HEK293 (cell line): ENCODE data around the gene SNX5.

Experiments used
- CTCF ChIA-PET: fragments of 350-600 bp; formaldehyde crosslinking; extraction: SDS; loops from one replicate; lab custom pipeline; 2021; ENCODE audit warnings: antibody characterized with exemption; lab: Yijun Ruan, JAX
- POLR2A ChIA-PET: fragments of 300-600 bp; formaldehyde crosslinking; extraction: SDS; loops from one replicate; lab custom pipeline; 2020; ENCODE audit warnings: antibody characterized with exemption, inconsistent platforms; lab: Yijun Ruan, JAX
- H3K27ac ChIP-seq: fragments of 200-500 bp; sonication (Bioruptor generic); 2 replicates; pipeline ENCODE4 v1.5.1; 2014; ENCODE audit warnings: low read depth, low read length, control low read depth, inconsistent platforms; ENCODE audit errors: extremely low read depth
- H3K36me3 ChIP-seq, 2 experiments: fragments of 200-500 bp in 1 of 2; sonication (Bioruptor generic) in 1 of 2; 1 replicate in 1 of 2; 2 replicates in 1 of 2; pipeline ENCODE4 v1.5.1; 2014 to 2017; ENCODE audit warnings: inconsistent platforms in 2 of 2, low read length in 2 of 2; ENCODE audit not compliant: control insufficient read depth in 2 of 2, insufficient read depth in 1 of 2
- H3K4me1 ChIP-seq: fragments of 200-500 bp; sonication (Bioruptor generic); 2 replicates; pipeline ENCODE4 v1.5.1; 2014; ENCODE audit warnings: mild to moderate bottlenecking, low read length, inconsistent platforms; ENCODE audit not compliant: control insufficient read depth, insufficient read depth
- H3K4me3 ChIP-seq: 2 replicates; pipeline ENCODE4 v1.5.1; 2011; ENCODE audit warnings: low read depth, mild to moderate bottlenecking, control low read depth, low read length, moderate library complexity
- H3K9me3 ChIP-seq: fragments of 200-500 bp; sonication (Bioruptor generic); 2 replicates; pipeline ENCODE4 v1.5.1; 2014; ENCODE audit warnings: low read depth, low read length, inconsistent platforms; ENCODE audit not compliant: control insufficient read depth, insufficient read depth
- HOXC10 ChIP-seq: sonication (generic); formaldehyde crosslinking; IDR thresholded peaks from 2 replicates; pipeline ENCODE4 v1.8.1; 2023; ENCODE audit warnings: mild to moderate bottlenecking, missing genetic modification reagents
- ZNF248 ChIP-seq: fragments of 450-650 bp; formaldehyde crosslinking; IDR thresholded peaks from 2 replicates; pipeline ENCODE4 v1.5.1; 2017; ENCODE audit warnings: missing biosample characterization, missing genetic modification characterization
- ZNF394 ChIP-seq: fragments of 450-650 bp; formaldehyde crosslinking; IDR thresholded peaks from 2 replicates; pipeline ENCODE4 v1.5.1; 2016; ENCODE audit warnings: missing biosample characterization, missing genetic modification characterization, mild to moderate bottlenecking, moderate library complexity, borderline replicate concordance
- ZNF513 ChIP-seq: fragments of 450-650 bp; IDR thresholded peaks from 2 replicates; pipeline ENCODE4 v1.5.1; 2018; ENCODE audit warnings: missing biosample characterization, missing genetic modification characterization
- ZNF585B ChIP-seq: fragments of 450-650 bp; formaldehyde crosslinking; IDR thresholded peaks from 2 replicates; pipeline ENCODE4 v1.5.1; 2016; ENCODE audit warnings: missing biosample characterization, missing genetic modification characterization
- ZNF621 ChIP-seq: fragments of 450-650 bp; formaldehyde crosslinking; IDR thresholded peaks from 2 replicates; pipeline ENCODE4 v1.5.1; 2017; ENCODE audit warnings: missing biosample characterization, missing genetic modification characterization
- ZNF645 ChIP-seq: fragments of 450-650 bp; formaldehyde crosslinking; IDR thresholded peaks from 2 replicates; pipeline ENCODE4; 2016; ENCODE audit warnings: missing biosample characterization, missing genetic modification characterization
- ZNF654 ChIP-seq: fragments of 450-650 bp; formaldehyde crosslinking; IDR thresholded peaks from 2 replicates; pipeline ENCODE4 v1.5.1; 2016; ENCODE audit warnings: low read depth, missing biosample characterization, missing genetic modification characterization
- ZNF658 ChIP-seq: fragments of 450-650 bp; formaldehyde crosslinking; IDR thresholded peaks from 2 replicates; pipeline ENCODE4; 2016; ENCODE audit warnings: missing biosample characterization, missing genetic modification characterization
- ZSCAN16 ChIP-seq: fragments of 450-650 bp; formaldehyde crosslinking; IDR thresholded peaks from 2 replicates; pipeline ENCODE4 v1.5.1; 2016; ENCODE audit warnings: missing biosample characterization, missing genetic modification characterization
- ZSCAN30 ChIP-seq: fragments of 450-650 bp; IDR thresholded peaks from 2 replicates; pipeline ENCODE4 v1.5.1; 2018; ENCODE audit warnings: missing biosample characterization, mild to moderate bottlenecking, missing genetic modification characterization, moderate library complexity
- ZSCAN5A ChIP-seq: fragments of 450-650 bp; formaldehyde crosslinking; IDR thresholded peaks from 2 replicates; pipeline ENCODE4 v1.5.1; 2016; ENCODE audit warnings: missing biosample characterization, missing genetic modification characterization
- TF ChIP-seq, protein P1 (sequence below): fragments of 450-650 bp; formaldehyde crosslinking; IDR thresholded peaks from 2 replicates; pipeline ENCODE4 v1.5.1; 2017; ENCODE audit warnings: missing biosample characterization, missing genetic modification characterization
- TF ChIP-seq, protein P2 (sequence below): fragments of 450-650 bp; formaldehyde crosslinking; IDR thresholded peaks from 2 replicates; pipeline ENCODE4 v1.5.1; 2016; ENCODE audit warnings: missing biosample characterization, missing genetic modification characterization
- TF ChIP-seq, protein P3 (sequence below): fragments of 450-650 bp; formaldehyde crosslinking; IDR thresholded peaks from 2 replicates; pipeline ENCODE4 v1.5.1; 2016; ENCODE audit warnings: missing biosample characterization, missing genetic modification characterization
- TF ChIP-seq, protein P4 (sequence below): fragments of 450-650 bp; formaldehyde crosslinking; IDR thresholded peaks from 2 replicates; pipeline ENCODE4 v1.5.1; 2016; ENCODE audit warnings: missing biosample characterization, missing genetic modification characterization

Gene SNX5

DNA sequence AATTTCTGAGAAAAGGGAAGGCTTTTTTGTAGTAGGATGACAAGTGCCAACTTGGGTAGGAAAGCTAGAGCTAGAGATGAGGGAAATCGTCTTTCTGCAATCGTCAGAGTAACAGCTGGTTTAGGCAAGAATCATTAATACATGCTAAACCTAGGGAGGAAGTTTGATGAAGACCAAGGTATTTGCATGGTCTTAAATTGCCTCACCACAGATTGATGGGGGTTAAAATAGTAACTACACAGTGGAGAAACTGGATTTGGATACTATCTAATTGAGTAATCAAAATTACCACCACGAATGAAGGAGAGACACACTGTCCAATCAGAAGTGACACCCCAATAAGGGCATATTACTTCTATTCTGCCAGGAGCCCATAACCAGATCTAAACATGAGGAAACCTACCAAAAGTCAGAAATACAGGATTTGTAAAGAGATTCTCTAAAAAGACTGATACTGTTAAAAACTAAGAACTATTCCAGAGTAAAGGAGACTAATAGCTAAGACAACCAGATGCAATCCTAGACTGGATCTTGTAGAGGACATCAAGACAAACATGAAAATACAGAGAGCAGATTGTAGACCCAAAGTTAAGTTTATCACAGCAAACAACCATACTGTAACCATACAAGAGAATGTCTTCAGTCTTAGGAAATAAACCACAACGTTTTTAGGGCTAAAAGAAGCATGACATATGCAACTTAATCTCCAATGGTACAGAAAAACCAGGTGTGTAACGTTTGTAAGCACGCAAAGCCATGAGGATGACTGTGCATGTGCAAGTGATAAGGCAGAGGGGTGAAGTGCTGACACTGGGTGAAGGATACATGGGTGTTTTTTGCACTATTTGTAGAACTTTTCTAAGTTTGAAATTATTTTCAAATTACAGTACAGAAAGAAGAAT is 21.8 kb downstream of the SNX5 start:
- Histone ChIP-seq H3K4me3 (no peak overlapping the region), H3K36me3 (peaks cover 45 to 100% of the 10 kb centered on the region in 2 experiments), H3K27ac (no peak overlapping the region), H3K4me1 (no peaks in the 10 kb centered on the region), H3K9me3 (no peaks in the 10 kb centered on the region)
- ChIA-PET POLR2A (interaction anchor here (1.2 kb wide), 1 partner anchor 8 kb away, joined by 3 read pairs; no protein-coding TSS in a partner anchor), CTCF (interaction anchor here (1.1 kb wide), 1 partner anchor 52 kb away, joined by 3 read pairs; no protein-coding TSS in a partner anchor)
- TF ChIP-seq ZNF645 (tag by site-specific recombination) = no peak
- TF ChIP-seq ZNF585B (tag by site-specific recombination) = no peak
- TF ChIP-seq, protein P1, sequence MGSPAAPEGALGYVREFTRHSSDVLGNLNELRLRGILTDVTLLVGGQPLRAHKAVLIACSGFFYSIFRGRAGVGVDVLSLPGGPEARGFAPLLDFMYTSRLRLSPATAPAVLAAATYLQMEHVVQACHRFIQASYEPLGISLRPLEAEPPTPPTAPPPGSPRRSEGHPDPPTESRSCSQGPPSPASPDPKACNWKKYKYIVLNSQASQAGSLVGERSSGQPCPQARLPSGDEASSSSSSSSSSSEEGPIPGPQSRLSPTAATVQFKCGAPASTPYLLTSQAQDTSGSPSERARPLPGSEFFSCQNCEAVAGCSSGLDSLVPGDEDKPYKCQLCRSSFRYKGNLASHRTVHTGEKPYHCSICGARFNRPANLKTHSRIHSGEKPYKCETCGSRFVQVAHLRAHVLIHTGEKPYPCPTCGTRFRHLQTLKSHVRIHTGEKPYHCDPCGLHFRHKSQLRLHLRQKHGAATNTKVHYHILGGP (tag by site-specific recombination) = no peak
- TF ChIP-seq, protein P2, sequence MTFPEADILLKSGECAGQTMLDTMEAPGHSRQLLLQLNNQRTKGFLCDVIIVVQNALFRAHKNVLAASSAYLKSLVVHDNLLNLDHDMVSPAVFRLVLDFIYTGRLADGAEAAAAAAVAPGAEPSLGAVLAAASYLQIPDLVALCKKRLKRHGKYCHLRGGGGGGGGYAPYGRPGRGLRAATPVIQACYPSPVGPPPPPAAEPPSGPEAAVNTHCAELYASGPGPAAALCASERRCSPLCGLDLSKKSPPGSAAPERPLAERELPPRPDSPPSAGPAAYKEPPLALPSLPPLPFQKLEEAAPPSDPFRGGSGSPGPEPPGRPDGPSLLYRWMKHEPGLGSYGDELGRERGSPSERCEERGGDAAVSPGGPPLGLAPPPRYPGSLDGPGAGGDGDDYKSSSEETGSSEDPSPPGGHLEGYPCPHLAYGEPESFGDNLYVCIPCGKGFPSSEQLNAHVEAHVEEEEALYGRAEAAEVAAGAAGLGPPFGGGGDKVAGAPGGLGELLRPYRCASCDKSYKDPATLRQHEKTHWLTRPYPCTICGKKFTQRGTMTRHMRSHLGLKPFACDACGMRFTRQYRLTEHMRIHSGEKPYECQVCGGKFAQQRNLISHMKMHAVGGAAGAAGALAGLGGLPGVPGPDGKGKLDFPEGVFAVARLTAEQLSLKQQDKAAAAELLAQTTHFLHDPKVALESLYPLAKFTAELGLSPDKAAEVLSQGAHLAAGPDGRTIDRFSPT (tag by site-specific recombination) = no peak
- TF ChIP-seq ZNF658 (tag by site-specific recombination) = no peak
- no peak for TF ChIP-seq ZNF394
- TF ChIP-seq ZNF248 (tag by site-specific recombination) = no peak
- no peak for TF ChIP-seq HOXC10 (CRISPR knock-in tag)
- TF ChIP-seq, protein P3, sequence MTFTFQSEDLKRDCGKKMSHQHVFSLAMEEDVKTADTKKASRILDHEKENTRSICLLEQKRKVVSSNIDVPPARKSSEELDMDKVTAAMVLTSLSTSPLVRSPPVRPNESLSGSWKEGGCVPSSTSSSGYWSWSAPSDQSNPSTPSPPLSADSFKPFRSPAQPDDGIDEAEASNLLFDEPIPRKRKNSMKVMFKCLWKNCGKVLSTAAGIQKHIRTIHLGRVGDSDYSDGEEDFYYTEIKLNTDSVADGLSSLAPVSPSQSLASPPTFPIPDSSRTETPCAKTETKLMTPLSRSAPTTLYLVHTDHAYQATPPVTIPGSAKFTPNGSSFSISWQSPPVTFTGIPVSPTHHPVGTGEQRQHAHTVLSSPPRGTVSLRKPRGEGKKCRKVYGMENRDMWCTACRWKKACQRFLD (tag by site-specific recombination) = no peak
- TF ChIP-seq ZSCAN5A = no peak
- TF ChIP-seq ZSCAN30 (tag by site-specific recombination) = no peak
- no peak for TF ChIP-seq ZNF513
- TF ChIP-seq ZNF654 = no peak
- no peak for TF ChIP-seq ZSCAN16
- no peak for TF ChIP-seq ZNF621 (tag by site-specific recombination)
- TF ChIP-seq, protein P4, sequence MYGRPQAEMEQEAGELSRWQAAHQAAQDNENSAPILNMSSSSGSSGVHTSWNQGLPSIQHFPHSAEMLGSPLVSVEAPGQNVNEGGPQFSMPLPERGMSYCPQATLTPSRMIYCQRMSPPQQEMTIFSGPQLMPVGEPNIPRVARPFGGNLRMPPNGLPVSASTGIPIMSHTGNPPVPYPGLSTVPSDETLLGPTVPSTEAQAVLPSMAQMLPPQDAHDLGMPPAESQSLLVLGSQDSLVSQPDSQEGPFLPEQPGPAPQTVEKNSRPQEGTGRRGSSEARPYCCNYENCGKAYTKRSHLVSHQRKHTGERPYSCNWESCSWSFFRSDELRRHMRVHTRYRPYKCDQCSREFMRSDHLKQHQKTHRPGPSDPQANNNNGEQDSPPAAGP = no peak
